Common myeloid progenitor, CD34-positive (primary cell): ENCODE data around the gene C8G.

Experiments
- CTCF ChIA-PET: fragments of 350-600 bp; sonication (Branson Sonifier 250); formaldehyde crosslinking; loops from one replicate; lab custom pipeline; 2021; ENCODE audit warnings: antibody characterized with exemption; lab: Charles Lee
- POLR2A ChIA-PET: fragments of 350-600 bp; sonication (Branson Sonifier 250); formaldehyde crosslinking; loops from one replicate; lab custom pipeline; 2021; ENCODE audit warnings: antibody characterized with exemption; lab: Charles Lee
- DNase-seq, 3 donors: peaks; one replicate each; pipeline versions ENCODE4 v3.0.0 to v3.0.0-alpha.2; 2013
- H3K27ac ChIP-seq, 2 experiments: 1 replicate in 1 of 2; 2 replicates in 1 of 2; pipeline ENCODE4 v1.7.0; 2013; ENCODE audit warnings: inconsistent platforms in 2 of 2, low read length in 2 of 2, mild to moderate bottlenecking in 2 of 2, low read depth in 1 of 2, moderate library complexity in 1 of 2; ENCODE audit not compliant: severe bottlenecking in 2 of 2, insufficient read depth in 1 of 2, poor library complexity in 1 of 2
- H3K27me3 ChIP-seq, 5 experiments: replicated peaks in 2 of 5; 1 replicate in 3 of 5; 2 replicates in 2 of 5; pipeline versions ENCODE4 v1.6.1 to v1.7.0; 2013; ENCODE audit warnings: low read length in 4 of 5, mild to moderate bottlenecking in 2 of 5, moderate library complexity in 2 of 5, inconsistent platforms in 1 of 5; ENCODE audit not compliant: insufficient read depth in 5 of 5, control insufficient read depth in 4 of 5
- H3K36me3 ChIP-seq, 4 experiments: 1 replicate in 2 of 4; 2 replicates in 2 of 4; pipeline versions ENCODE4 v1.6.1 to v1.7.0; 2013; ENCODE audit warnings: low read length in 3 of 4, control low read depth in 1 of 4, mild to moderate bottlenecking in 1 of 4; ENCODE audit not compliant: control insufficient read depth in 4 of 4, insufficient read depth in 4 of 4
- H3K4me1 ChIP-seq, 4 experiments: 1 replicate in 3 of 4; 2 replicates in 1 of 4; pipeline versions ENCODE4 v1.6.1 to v1.7.1; 2013; ENCODE audit warnings: low read length in 3 of 4, mild to moderate bottlenecking in 3 of 4, control low read depth in 1 of 4, inconsistent platforms in 1 of 4, moderate library complexity in 1 of 4; ENCODE audit not compliant: control insufficient read depth in 4 of 4, insufficient read depth in 4 of 4; ENCODE audit errors: control extremely low read depth in 1 of 4
- H3K4me3 ChIP-seq, 7 experiments: 1 replicate in 4 of 7; 2 replicates in 3 of 7; pipeline versions ENCODE4 v1.5.1 to v1.7.0; 2013; ENCODE audit warnings: mild to moderate bottlenecking in 7 of 7, low read length in 6 of 7, moderate library complexity in 6 of 7, inconsistent platforms in 2 of 7, low read depth in 2 of 7, control low read depth in 1 of 7; ENCODE audit not compliant: insufficient read depth in 4 of 7, control insufficient read depth in 1 of 7; ENCODE audit errors: extremely low read depth in 1 of 7
- H3K9me3 ChIP-seq, 5 experiments: 1 replicate in 4 of 5; 2 replicates in 1 of 5; pipeline versions ENCODE4 v1.6.1 to v1.7.1; 2013; ENCODE audit warnings: low read length in 4 of 5, mild to moderate bottlenecking in 2 of 5, inconsistent platforms in 1 of 5, low read depth in 1 of 5, moderate library complexity in 1 of 5; ENCODE audit not compliant: control insufficient read depth in 4 of 5, insufficient read depth in 2 of 5; ENCODE audit errors: control extremely low read depth in 1 of 5
- WGBS: methylation state at CpG from one replicate; pipeline ENCODE4 v1.1.5; 2013; ENCODE audit not compliant: insufficient coverage; 5-methylcytosine and 5-hydroxymethylcytosine counted together

The C8G gene

GRCh38 chr9:136920734-136921231, 24.3 kb upstream of the C8G start:
- POLR2A ChIA-PET: interaction anchor here (0.6 kb wide), 1 partner anchor 17 kb away, joined by 3 read pairs; no protein-coding TSS in a partner anchor

GRCh38 chr9:136921307-136921706, 23.7 kb upstream of the C8G start:
- Histone ChIP-seq H3K4me1 (no peaks in the 10 kb centered on the region), H3K36me3 (peaks cover 12 to 74% (median 51%) of the 10 kb centered on the region in 4 experiments), H3K9me3 (no peaks in the 10 kb centered on the region), H3K27ac (no peak overlapping the region), H3K27me3 (no peaks in the 10 kb centered on the region), H3K4me3 (no peak overlapping the region)
- POLR2A ChIA-PET: interaction anchor here (0.6 kb wide), 1 partner anchor 17 kb away, joined by 3 read pairs; no protein-coding TSS in a partner anchor
- DNase-seq: no peak
- 89% methylated on average over 3 of the region's 11 CpGs for WGBS
- CTCF ChIA-PET: no interaction called here

More at GRCh38 chr9:136920734-136921231, 24.3 kb upstream of the C8G start:
- Histone ChIP-seq H3K36me3 (peaks cover 17 to 74% (median 54%) of the 10 kb centered on the region in 4 experiments), H3K27ac (no peak overlapping the region), H3K9me3 (no peaks in the 10 kb centered on the region), H3K27me3 (no peaks in the 10 kb centered on the region), H3K4me1 (no peaks in the 10 kb centered on the region), H3K4me3 (no peak overlapping the region)
- DNase-seq: no peak
- WGBS: 99% methylated on average over 14 of the region's 14 CpGs
- CTCF ChIA-PET: no interaction called here

GRCh38 chr9:136921718-136922117, 23.3 kb upstream of the C8G start:
- no peaks in the 10 kb centered on the region for H3K9me3 ChIP-seq
- no peaks in the 10 kb centered on the region for H3K27me3 ChIP-seq
- no peak overlapping the region for H3K4me3 ChIP-seq
- H3K36me3 ChIP-seq: peaks cover 8 to 74% (median 49%) of the 10 kb centered on the region in 4 experiments
- CTCF ChIA-PET: no interaction called here
- DNase-seq: no peak
- no peak overlapping the region for H3K27ac ChIP-seq
- no peaks in the 10 kb centered on the region for H3K4me1 ChIP-seq
- 94% methylated on average over 9 of the region's 10 CpGs for WGBS
- POLR2A ChIA-PET: no interaction called here

GRCh38 chr9:136922540-136922939, 22.5 kb upstream of the C8G start:
- Histone ChIP-seq H3K4me3 (no peak overlapping the region), H3K4me1 (no peaks in the 10 kb centered on the region), H3K36me3 (peaks cover 7 to 74% (median 49%) of the 10 kb centered on the region in 4 experiments), H3K27me3 (no peaks in the 10 kb centered on the region), H3K27ac (no peak overlapping the region), H3K9me3 (no peaks in the 10 kb centered on the region)
- whole genome bisulfite sequencing: 98% methylated on average over 11 of the region's 19 CpGs
- DNase-seq: no peak
- ChIA-PET POLR2A (no interaction called here), CTCF (no interaction called here)

- ChIA-PET CTCF (interaction anchor here (1.6 kb wide), 1 partner anchor 14 kb away, joined by 5 read pairs; no protein-coding TSS in a partner anchor), POLR2A (no interaction called here)
- no peaks in the 10 kb centered on the region for H3K27me3 ChIP-seq
- 96% methylated on average over 16 of the region's 19 CpGs for WGBS
- H3K27ac ChIP-seq: no peak overlapping the region
- no peaks in the 10 kb centered on the region for H3K4me1 ChIP-seq
- DNase-seq: no peak
- no peaks in the 10 kb centered on the region for H3K9me3 ChIP-seq
- H3K36me3 ChIP-seq: peaks cover 9 to 78% (median 54%) of the 10 kb centered on the region in 4 experiments
- no peak overlapping the region for H3K4me3 ChIP-seq
These were observed 21.2 kb upstream of the C8G start for GRCh38 chr9:136923881-136924280.

- no peak overlapping the region for H3K27ac ChIP-seq
- no peaks in the 10 kb centered on the region for H3K27me3 ChIP-seq
- DNase-seq: no peak
- 95% methylated on average over 33 of the region's 33 CpGs for WGBS
- peaks cover 9 to 69% (median 47%) of the 10 kb centered on the region in 4 experiments for H3K36me3 ChIP-seq
- no peaks in the 10 kb centered on the region for H3K4me1 ChIP-seq
- ChIA-PET CTCF (interaction anchor here (1.5 kb wide), 1 partner anchor 27 kb away, joined by 3 read pairs; no protein-coding TSS in a partner anchor), POLR2A (no interaction called here)
- H3K4me3 ChIP-seq: no peak overlapping the region
- H3K9me3 ChIP-seq: no peaks in the 10 kb centered on the region
These were observed 19.5 kb upstream of the C8G start for GRCh38 chr9:136925414-136926153.

- Histone ChIP-seq H3K9me3 (no peaks in the 10 kb centered on the region), H3K27me3 (no peaks in the 10 kb centered on the region), H3K27ac (no peak overlapping the region), H3K36me3 (peaks cover 9 to 63% (median 41%) of the 10 kb centered on the region in 4 experiments), H3K4me1 (no peaks in the 10 kb centered on the region), H3K4me3 (no peak overlapping the region)
- 98% methylated on average over 9 of the region's 9 CpGs for WGBS
- no peak for DNase-seq
- ChIA-PET CTCF (interaction anchor here (1.0 to 1.5 kb wide), 4 partner anchors 12 to 103 kb away, joined by 3 to 4 read pairs (median 3); partner anchors contain the start of gene AJM1), POLR2A (no interaction called here)
These were observed 18.8 kb upstream of the C8G start for GRCh38 chr9:136926154-136926704.
